RWPE1 (cell line): Measurements from ENCODE around the gene MRC2.
"Not testable (repeated sequence)": the region's sequence is repeated elsewhere in the genome, so short reads cannot be mapped to it uniquely, and the experiment has no call there.

ENCODE experiments used
- CTCF ChIA-PET: fragments of 350-600 bp; sonication (Branson Sonifier 250); formaldehyde crosslinking; extraction: SDS; loops from one replicate; lab custom pipeline; 2021; lab: Yijun Ruan, JAX
- POLR2A ChIA-PET: fragments of 400-600 bp; formaldehyde crosslinking; extraction: SDS; loops from one replicate; lab custom pipeline; 2020; ENCODE audit warnings: antibody characterized with exemption; ENCODE audit not compliant: low non-redundant PET; lab: Yijun Ruan, JAX
- DNase-seq: peaks from one replicate; pipeline ENCODE4 v3.0.0; 2012; ENCODE audit warnings: low spot score
- H3K27ac ChIP-seq: fragments of 450-650 bp; 2 replicates; pipeline ENCODE4 v1.5.1; 2017
- TF ChIP-seq, protein P1 (sequence below): fragments of 450-650 bp; conservative IDR thresholded peaks from 2 replicates; pipeline ENCODE4 v1.5.1; 2017; ENCODE audit warnings: low read depth, mild to moderate bottlenecking

The MRC2 gene

DNA sequence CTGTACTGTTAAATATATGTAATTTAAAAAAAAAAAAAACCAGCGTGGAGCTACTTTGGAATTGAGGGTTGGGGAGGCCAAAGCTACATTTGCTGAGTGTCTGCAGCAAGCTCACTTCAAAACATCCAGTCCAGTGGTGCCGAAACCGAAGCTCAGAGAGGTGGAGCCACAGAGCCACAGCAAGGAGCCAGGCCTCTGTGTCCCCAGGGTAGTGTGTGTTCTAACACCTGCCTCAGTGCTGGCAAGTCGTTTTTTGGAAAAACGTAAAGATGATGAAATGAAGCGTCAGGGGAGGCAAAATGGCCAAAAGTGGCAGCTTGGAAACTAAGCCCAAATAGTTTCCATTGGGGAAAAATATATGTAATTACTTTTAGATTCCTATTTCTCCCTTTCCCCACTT, 36.1 kb upstream of the MRC2 start:
- ChIA-PET CTCF (interaction anchor here (1.0 kb wide), 1 partner anchor 26 kb away, joined by 7 read pairs; no protein-coding TSS in a partner anchor), POLR2A (interaction anchor here (0.7 kb wide), 1 partner anchor 30 kb away, joined by 3 read pairs; no protein-coding TSS in a partner anchor)
- TF ChIP-seq, protein P1, sequence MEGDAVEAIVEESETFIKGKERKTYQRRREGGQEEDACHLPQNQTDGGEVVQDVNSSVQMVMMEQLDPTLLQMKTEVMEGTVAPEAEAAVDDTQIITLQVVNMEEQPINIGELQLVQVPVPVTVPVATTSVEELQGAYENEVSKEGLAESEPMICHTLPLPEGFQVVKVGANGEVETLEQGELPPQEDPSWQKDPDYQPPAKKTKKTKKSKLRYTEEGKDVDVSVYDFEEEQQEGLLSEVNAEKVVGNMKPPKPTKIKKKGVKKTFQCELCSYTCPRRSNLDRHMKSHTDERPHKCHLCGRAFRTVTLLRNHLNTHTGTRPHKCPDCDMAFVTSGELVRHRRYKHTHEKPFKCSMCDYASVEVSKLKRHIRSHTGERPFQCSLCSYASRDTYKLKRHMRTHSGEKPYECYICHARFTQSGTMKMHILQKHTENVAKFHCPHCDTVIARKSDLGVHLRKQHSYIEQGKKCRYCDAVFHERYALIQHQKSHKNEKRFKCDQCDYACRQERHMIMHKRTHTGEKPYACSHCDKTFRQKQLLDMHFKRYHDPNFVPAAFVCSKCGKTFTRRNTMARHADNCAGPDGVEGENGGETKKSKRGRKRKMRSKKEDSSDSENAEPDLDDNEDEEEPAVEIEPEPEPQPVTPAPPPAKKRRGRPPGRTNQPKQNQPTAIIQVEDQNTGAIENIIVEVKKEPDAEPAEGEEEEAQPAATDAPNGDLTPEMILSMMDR: no peak
- H3K27ac ChIP-seq: 0 out of 2 replicates have a peak overlapping the region, but pooled peaks have one; percentile 4
- no peak for DNase-seq

DNA sequence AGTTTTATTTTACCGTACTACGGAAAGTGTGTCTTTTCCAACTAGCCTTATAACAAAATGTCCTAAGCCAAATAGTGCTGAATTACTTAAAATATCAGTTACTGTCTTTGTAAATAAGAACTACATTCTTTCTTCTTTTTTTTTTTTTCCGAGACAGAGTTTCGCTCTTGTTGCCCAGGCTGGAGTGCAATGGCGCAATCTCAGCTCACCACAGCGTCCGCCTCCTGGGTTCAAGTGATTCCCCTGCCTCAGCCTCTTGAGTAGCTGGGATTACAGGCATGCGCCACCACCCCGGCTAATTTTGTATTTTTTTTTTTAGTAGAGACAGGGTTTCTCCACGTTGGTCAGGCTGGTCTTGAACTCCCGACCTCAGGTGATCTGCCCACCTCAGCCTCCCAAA, 35.6 kb upstream of the MRC2 start:
- POLR2A ChIA-PET: interaction anchor here (0.7 kb wide), 1 partner anchor 30 kb away, joined by 3 read pairs; no protein-coding TSS in a partner anchor
- CTCF ChIA-PET: interaction anchor here (1.0 kb wide), 1 partner anchor 26 kb away, joined by 7 read pairs; no protein-coding TSS in a partner anchor
- H3K27ac ChIP-seq: peak overlapping the region; percentile 23; the same call in 1 of the 2 replicates
- DNase-seq: not testable (repeated sequence)

DNA sequence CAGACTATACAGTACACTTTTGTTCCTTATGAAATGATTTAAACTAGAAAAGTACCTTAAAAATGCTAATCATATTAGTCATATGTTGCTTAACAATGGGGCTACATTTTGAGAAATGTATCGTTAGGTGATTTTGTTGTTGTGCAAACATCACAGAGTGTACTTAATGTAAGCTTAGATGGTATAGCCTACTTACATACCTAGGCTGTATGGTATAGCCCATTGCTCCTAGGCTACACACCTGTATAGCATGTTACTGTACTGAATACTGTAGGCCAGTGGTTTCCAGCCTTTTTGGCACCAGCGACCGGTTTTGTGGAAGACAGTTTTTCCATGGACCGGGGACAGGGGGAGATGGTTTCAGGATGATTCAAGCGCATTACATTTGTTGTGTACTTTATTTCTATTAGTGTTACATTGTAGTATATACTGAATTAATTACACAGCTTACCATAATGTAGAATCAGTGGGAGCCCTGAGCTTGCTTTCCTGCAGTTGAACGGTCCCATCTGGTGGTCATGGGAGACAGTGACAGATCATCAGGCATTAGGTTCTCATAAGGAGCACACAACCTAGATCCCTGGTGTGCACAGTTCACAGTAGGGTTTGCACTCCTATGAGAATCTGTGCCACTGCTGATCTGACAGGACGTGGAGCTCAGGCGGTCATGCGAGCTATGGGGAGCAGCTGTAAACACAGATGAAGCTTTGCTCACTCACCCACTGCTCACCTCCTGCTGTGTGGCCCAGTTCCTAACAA, 35.0 kb upstream of the MRC2 start:
- ChIA-PET CTCF (interaction anchor here (0.6 to 1.2 kb wide), 3 partner anchors 27 to 169 kb away, joined by 3 read pairs; partner anchors contain the start of gene METTL2A), POLR2A (interaction anchor here (0.6 kb wide), 1 partner anchor 404 kb away, joined by 3 read pairs; no protein-coding TSS in a partner anchor)
- TF ChIP-seq, protein P1: no peak
- no peak overlapping the region for H3K27ac ChIP-seq
- DNase-seq: peak; percentile 28

DNA sequence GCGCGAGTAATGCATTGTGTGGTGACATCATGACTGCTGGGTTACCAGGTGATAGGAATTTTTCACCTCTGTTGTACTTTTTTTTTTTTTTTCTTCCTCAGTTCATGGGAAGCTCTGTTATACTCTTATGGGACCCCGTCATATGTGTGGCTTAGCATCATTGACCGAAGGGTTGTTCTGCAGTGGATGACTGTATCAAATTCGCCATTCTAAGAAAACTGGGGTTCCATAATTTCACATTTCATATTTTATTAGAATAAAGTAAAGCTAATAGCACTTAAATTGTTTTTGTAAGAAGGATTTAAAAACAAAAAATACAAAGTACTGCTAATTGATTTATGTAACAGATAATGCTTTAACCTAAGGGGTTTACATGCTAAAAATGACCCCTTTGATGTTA, 32.0 kb upstream of the MRC2 start:
- ChIA-PET POLR2A (no interaction called here), CTCF (interaction anchor here (0.6 kb wide), 1 partner anchor 9 kb away, joined by 4 read pairs; no protein-coding TSS in a partner anchor)
- no peak overlapping the region for H3K27ac ChIP-seq
- TF ChIP-seq, protein P1: no peak
- DNase-seq: no peak

DNA sequence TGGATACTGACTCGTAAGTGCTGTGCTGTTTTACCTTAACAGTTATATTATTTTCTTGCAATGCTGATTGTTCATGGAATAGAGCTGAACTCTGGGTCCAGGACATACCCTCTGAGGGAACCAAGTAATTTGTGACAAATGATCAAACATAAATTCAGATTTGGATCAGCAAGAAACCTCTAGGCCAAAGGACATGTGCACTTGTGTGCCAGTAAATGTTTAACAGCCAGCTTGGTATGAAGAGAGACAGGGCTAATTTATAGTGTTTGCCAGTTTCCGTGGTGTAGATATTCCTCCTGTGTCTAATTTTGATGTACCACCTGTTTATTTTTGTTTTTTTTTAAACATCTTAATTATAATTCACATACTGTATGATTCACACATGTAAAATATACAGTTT, 30.8 kb upstream of the MRC2 start:
- no peak overlapping the region for H3K27ac ChIP-seq
- CTCF ChIA-PET: interaction anchor here (0.6 kb wide), 1 partner anchor 1135 kb away, joined by 3 read pairs; no protein-coding TSS in a partner anchor
- TF ChIP-seq, protein P1: no peak
- POLR2A ChIA-PET: no interaction called here
- no peak for DNase-seq

DNA sequence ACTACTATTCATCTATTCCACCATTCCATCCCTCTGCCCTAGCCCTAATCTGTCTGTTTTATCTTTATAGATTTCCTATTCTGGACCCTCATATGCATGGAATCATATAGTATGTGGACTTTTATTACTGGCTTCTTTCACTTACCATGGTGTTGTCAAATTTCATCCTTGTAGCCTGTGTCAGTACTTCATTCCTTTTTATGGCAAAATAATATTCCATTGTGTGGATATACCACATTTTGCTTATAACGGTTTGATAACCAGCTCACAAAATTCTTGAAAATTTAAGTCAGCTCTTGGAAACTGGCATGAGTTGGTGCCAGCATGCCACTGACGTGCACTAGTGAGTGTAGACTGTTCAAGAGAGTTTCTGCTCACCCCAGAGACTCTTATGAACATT, 30.3 kb upstream of the MRC2 start:
- CTCF ChIA-PET: interaction anchor here (0.6 kb wide), 1 partner anchor 1134 kb away, joined by 3 read pairs; no protein-coding TSS in a partner anchor
- POLR2A ChIA-PET: no interaction called here
- no peak for DNase-seq
- TF ChIP-seq, protein P1: no peak
- no peak overlapping the region for H3K27ac ChIP-seq

DNA sequence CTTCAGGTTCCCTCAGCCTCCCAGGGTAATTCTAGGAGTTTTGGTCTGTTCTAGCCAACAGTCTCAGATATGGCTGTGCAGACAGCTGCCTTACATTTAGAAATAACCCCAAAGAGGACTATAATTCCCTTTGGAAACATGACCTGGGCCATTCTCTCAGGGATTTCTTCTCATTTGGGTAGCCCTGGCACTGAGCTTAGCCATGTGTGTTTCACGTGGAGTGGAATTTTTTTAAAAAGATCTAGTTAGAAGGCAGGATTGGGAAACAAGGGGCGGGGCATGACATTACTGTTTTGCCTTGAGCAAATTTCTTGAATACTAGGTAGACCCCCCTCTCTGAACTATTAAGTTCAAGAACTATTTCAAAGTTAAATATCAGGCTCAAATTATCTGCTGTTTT, 29.6 kb upstream of the MRC2 start:
- ChIA-PET POLR2A (no interaction called here), CTCF (no interaction called here)
- H3K27ac ChIP-seq: no peak overlapping the region
- TF ChIP-seq, protein P1: no peak
- DNase-seq: no peak
